ENCODE data around the gene COL5A1.

GRCh38 chr9:134658378-134658955, 16.9 kb downstream of the COL5A1 start:
- TF ChIP-seq SUZ12 (IDR thresholded peaks at IDR 0.05; ENCODE audit: extremely low read depth, insufficient read depth, insufficient read length) (no peak), ZNF274 (IDR thresholded peaks at IDR 0.05; ENCODE audit: low read depth, low read length) (no peak)
